NB4 (cell line): Measurements from ENCODE around the gene AKT1S1.

Experiments
- DNase-seq: peaks from one replicate; pipeline ENCODE4 v3.0.0; 2010; ENCODE audit warnings: low read depth
- H3K4me3 ChIP-seq: one replicate; pipeline ENCODE4 v1.5.1; 2011; ENCODE audit warnings: mild to moderate bottlenecking, low read depth, low read length, moderate library complexity
- MAX ChIP-seq: IDR thresholded peaks from 2 replicates; pipeline ENCODE4 v1.6.1; 2011; ENCODE audit warnings: low read depth, low read length
- MYC ChIP-seq: IDR thresholded peaks from 2 replicates; pipeline ENCODE4 v1.6.1; 2011; ENCODE audit warnings: low read depth, low read length
- POLR2A ChIP-seq: IDR thresholded peaks from 2 replicates; pipeline ENCODE4 v1.6.1; 2011; ENCODE audit warnings: mild to moderate bottlenecking; ENCODE audit not compliant: insufficient read length; ENCODE audit errors: extremely low read depth
- TF ChIP-seq, protein P1 (sequence below): IDR thresholded peaks from one replicate; pipeline ENCODE4 v1.5.1; 2012; ENCODE audit warnings: low read depth, low read length

The AKT1S1 gene

DNA sequence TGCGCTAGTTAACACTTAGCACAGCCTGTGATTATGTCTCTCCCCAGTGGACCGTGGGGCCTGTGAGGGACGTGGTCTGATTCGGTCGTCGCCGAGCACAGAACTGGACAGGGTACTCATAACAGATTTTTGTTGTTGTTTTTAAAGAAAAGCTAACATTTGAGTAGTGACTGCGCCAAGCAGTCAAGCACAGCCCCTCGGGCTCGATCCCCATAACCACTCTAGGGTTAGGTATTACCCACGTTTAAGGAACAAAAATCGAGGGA is 27.0 kb downstream of the AKT1S1 start:
- peak overlapping the region; percentile 69 for H3K4me3 ChIP-seq
- no peak for TF ChIP-seq POLR2A
- TF ChIP-seq, protein P1, sequence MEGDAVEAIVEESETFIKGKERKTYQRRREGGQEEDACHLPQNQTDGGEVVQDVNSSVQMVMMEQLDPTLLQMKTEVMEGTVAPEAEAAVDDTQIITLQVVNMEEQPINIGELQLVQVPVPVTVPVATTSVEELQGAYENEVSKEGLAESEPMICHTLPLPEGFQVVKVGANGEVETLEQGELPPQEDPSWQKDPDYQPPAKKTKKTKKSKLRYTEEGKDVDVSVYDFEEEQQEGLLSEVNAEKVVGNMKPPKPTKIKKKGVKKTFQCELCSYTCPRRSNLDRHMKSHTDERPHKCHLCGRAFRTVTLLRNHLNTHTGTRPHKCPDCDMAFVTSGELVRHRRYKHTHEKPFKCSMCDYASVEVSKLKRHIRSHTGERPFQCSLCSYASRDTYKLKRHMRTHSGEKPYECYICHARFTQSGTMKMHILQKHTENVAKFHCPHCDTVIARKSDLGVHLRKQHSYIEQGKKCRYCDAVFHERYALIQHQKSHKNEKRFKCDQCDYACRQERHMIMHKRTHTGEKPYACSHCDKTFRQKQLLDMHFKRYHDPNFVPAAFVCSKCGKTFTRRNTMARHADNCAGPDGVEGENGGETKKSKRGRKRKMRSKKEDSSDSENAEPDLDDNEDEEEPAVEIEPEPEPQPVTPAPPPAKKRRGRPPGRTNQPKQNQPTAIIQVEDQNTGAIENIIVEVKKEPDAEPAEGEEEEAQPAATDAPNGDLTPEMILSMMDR: no peak
- TF ChIP-seq MAX: no peak
- TF ChIP-seq MYC: no peak
- DNase-seq: no peak

GRCh38 chr19:49849433-49850220 is 27.5 kb downstream of the AKT1S1 start:
- no peak for DNase-seq
- no peak overlapping the region for H3K4me3 ChIP-seq
- TF ChIP-seq, protein P1: no peak
- TF ChIP-seq MAX: no peak
- no peak for TF ChIP-seq MYC
- no peak for TF ChIP-seq POLR2A

DNA sequence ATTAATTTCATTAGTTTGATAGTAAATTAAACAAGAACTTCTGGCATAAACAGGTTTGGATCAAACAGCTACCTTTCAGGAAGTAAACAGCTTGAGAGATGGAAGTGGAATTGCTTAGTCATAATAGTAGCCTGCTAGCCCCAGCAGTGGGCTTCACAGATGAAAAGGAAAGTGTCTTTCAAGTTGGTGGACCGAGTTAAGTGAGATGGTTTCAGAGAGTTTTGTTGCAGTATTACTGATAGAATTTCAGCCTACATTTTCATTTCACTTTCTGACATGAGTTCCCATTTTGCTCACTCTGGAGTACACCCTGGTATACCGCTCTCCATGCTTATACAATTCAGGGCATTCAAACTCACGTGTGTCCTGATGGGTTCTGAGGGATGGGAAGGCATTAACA is 28.2 kb downstream of the AKT1S1 start:
- DNase-seq: peak; percentile 50
- H3K4me3 ChIP-seq: no peak overlapping the region
- TF ChIP-seq MYC (no peak), MAX (no peak), POLR2A (no peak)
- TF ChIP-seq, protein P1: no peak

DNA sequence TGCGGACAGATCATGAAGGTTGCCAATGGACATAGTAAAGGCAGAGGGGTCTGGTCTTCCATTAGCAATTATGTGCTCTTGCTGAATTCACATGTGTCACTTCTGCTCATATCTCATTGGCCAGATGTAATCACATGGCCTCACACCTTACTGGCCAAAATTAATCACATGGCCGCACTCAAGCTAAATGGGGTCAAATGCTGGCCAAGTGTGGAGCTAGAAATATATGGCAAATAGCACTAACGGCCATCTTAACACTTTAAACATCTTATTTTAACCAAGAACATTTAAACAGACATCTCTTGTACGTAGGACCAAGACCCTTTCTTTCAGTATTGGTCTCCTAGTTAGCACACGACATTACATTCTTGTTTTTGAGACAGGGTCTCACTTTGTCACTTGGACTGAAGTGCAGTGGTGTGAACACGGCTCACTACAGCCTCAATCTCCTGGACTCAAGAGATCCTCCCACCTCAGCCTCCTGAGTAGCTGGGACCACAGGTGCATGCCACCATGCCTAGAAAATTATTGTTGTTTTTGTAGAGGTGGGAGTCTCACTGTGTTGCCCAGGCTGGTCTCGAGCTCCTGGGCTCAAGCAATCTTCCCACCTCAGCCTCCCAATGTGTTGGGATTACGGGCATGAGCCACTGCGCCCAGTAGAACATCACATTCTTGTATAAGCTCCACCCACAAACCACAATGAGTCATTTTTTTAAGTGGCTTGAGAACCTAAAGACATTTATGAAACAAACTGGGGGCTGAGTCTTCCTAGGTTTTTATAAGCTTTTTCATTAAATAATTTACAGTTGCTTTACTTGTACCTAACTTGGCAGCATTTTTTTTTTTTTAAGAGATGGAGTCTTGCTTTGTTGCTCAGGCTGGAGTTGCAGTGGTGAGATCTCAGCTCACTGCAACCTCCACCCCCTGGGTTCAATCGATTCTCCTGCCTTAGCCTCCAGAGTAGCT is 29.1 kb downstream of the AKT1S1 start:
- TF ChIP-seq MYC: no peak
- peak; percentile 89 for TF ChIP-seq MAX
- peak; percentile 88 for DNase-seq
- H3K4me3 ChIP-seq: no peak overlapping the region

- no peak for TF ChIP-seq MYC
- no peak for TF ChIP-seq POLR2A
- TF ChIP-seq, protein P1: no peak
- no peak for TF ChIP-seq MAX
- H3K4me3 ChIP-seq: no peak overlapping the region
- DNase-seq: no peak
These were observed 30.7 kb downstream of the AKT1S1 start for GRCh38 chr19:49846408-49846807.

- H3K4me3 ChIP-seq: no peak overlapping the region
- TF ChIP-seq POLR2A: no peak
- no peak for TF ChIP-seq MYC
- TF ChIP-seq, protein P1: no peak
- no peak for TF ChIP-seq MAX
- DNase-seq: no peak
These were observed 31.7 kb downstream of the AKT1S1 start for GRCh38 chr19:49845414-49845813.
